Left renal pelvis (tissue), 4 donors: ENCODE data around the gene CRABP2. TPM values are rescaled to one million over a fixed set of nuclear protein-coding genes. Genes with fewer than 3 reads are reported as not detected.
A peak's percentile ranks its signal among the peaks of the same experiment; 100 is the strongest.

Experiments used
- DNase-seq, 4 donors: peaks; one replicate each; pipeline ENCODE4 v3.0.0-alpha.2; 2013; ENCODE audit warnings: low read depth in 4 of 4, low spot score in 3 of 4
- polyA plus RNA-seq, 4 donors: library from polyadenylated mRNA; unstranded; fragments of 120-200 nt; gene quantifications; one replicate each; pipeline ENCODE4 v1.2.1, GENCODE V29; 2013; ENCODE audit not compliant: insufficient read length in 4 of 4

The CRABP2 gene
- polyA plus RNA-seq, 4 donors = 96.4 to 313 (median 105) TPM

- peak in 1 of 4 donors; percentile 82 for DNase-seq
These were observed 12.2 kb downstream of the CRABP2 start for GRCh38 chr1:156692925-156693847.

DNA sequence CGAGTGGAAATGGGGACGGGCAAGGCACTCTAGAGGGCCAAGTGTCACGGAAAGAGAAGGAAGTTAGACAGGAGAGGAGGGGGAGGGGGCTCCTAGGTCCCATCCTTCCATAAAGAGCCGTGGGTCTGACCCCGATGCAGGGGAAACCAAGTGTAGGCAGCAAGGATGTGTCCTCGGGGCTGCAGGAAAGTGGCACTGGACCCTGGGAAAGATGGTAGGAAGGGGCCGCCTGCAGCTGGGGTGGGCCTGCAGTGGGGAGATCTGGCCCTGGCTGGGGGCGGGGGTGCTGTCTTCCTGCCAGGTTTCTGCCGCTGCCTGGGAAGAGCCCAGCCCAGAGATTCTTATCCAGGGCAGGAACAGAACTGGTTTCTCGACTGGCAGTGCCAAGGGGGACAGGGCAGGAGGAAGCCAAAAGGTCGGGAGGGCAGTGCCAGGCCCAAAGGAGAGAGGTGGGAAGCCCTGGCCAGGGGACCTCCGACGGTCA lies 12.9 kb downstream of the CRABP2 start:
- no peak for DNase-seq

GRCh38 chr1:156691665-156692440 lies 13.5 kb downstream of the CRABP2 start:
- no peak for DNase-seq

GRCh38 chr1:156691191-156691590 lies 14.2 kb downstream of the CRABP2 start:
- DNase-seq = no peak

GRCh38 chr1:156690675-156691036 lies 14.7 kb downstream of the CRABP2 start:
- DNase-seq = no peak

DNA sequence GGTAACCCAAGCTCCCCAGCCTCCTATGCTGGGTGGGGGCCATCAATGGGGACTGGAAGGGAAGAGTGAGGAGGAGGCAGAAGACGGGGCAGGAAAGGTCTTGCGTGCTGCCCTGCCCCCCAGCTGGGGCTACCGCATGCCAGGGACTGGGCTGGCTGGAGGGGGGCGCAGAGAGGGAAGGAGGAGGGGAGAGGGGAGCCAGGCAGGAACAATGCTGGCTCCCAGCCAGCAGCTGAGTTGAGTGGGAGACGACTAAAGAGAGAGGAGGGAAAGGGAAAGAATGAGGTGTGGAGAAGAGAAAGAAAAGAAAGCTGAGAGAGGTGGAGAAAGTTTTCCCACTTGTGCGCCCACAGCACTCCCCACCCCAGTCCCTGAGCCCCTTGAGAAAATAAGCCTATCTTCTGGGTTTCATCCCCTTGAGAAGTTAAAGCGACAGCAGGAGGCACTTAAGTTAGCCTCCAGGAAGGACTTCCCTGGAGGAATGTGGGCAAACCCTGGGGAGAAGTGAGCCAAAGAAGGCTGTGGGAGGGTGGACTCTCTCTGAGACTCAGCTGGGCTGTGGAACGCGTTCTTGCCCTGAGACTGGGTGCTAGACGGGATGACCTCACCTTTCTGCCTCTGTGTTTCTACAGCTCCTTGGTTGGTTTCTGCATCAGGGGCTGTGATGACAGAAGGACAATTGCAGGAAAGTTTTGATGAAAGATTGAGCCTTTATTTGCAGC lies 15.3 kb downstream of the CRABP2 start:
- no peak for DNase-seq

- DNase-seq = peak in 2 of 4 donors; percentile 80 to 82
These were observed 16.1 kb downstream of the CRABP2 start for GRCh38 chr1:156689035-156689952.

GRCh38 chr1:156684227-156684782 lies 21.1 kb downstream of the CRABP2 start:
- no peak for DNase-seq

- DNase-seq = no peak
These were observed 23.1 kb downstream of the CRABP2 start for GRCh38 chr1:156682166-156682890.

GRCh38 chr1:156681196-156681960 lies 24.0 kb downstream of the CRABP2 start:
- DNase-seq = no peak

DNA sequence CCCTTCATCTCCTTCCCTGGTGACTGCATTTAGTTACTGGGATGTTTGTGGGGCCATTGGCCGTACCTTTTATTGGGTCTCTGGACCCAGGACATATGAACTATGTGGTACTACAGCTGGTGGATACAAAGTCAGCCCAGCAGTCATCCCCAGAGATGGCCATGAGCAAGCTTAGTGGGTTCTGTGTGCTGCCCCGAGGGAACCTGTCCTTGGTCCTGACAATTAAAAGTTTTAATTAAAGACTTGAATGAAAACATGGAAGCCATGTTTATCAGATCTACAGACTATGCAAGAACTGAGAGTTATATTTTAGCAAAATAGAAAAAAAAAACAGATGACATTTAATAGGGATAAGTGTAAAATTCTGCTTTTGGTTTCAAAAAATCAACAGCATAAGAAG lies 25.3 kb downstream of the CRABP2 start:
- no peak for DNase-seq

DNA sequence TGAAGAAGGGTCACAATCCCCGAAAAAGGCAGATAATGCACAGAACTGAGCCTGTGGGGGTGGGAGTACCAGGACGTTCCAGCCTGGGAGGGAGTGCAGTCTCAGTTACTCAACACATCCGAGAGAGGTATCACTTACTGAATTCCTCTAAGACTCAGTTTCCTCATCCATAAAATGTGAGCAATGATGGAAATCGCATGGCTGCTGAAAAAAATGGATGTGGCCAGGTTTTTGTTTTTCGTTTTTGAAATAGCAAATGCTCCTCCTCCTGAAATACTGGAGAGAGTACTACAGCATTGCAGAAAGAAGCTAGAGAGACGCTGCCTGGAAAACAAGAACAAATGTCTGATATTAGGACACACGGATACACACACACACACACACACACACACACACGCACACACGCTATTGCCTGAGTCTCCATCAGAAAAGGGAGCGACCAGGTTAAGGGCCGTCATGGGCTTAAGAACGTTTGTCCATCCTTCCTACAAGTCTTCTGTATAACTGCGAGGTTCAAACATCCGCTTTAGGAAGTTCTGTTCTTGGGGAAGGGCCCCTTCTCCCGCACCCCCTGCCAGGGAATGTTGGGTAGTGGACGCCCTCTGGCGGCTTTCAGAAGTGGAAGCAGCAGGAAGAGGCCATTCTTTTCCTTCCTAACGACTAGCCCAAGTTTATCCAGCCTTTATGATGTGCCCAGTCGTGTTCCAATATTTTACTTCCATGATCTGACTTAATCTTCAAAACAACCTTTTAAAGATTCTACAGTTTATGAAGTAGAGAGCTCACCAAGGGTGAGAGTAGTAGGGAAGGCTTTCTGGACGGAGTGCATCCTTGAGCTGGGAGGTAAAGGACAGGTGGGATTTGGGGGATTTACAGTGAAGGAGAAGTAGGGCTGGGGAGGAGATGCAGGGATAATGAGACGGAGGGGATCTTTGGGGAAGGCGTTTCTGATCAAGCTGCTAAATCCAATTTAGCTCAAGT lies 27.5 kb downstream of the CRABP2 start:
- peak in 1 of 4 donors; percentile 67 for DNase-seq

GRCh38 chr1:156676820-156677615 lies 28.4 kb downstream of the CRABP2 start, which contains the start of gene NES:
Gene NES, minus strand, starts transcription at chr1:156677407. Its CDS starts 143 bp downstream, at chr1:156677264.
- peak in 1 of 4 donors; percentile 53 for DNase-seq

GRCh38 chr1:156676114-156676819 lies 29.1 kb downstream of the CRABP2 start:
- no peak for DNase-seq
